Mesothelial cell of epicardium (in vitro differentiated cells): ENCODE data around the gene ISG15. TPM values are rescaled to one million over a fixed set of nuclear protein-coding genes. Genes with fewer than 3 reads are reported as not detected.

Source experiments
- DNase-seq, 2 experiments: peaks; one replicate each; pipeline ENCODE4 v3.0.0; 2021; ENCODE audit warnings: low spot score in 2 of 2; ENCODE audit not compliant: unreplicated experiment in 2 of 2
- H3K27ac Mint-ChIP-seq: 2 replicates; pipeline ENCODE4 v1.8.0; 2021; ENCODE audit warnings: mixed read lengths
- H3K27me3 Mint-ChIP-seq: 2 replicates; pipeline ENCODE4 v1.8.0; 2021; ENCODE audit warnings: low read depth, mixed read lengths
- H3K36me3 Mint-ChIP-seq: 2 replicates; pipeline ENCODE4 v1.8.0; 2021; ENCODE audit warnings: mixed read lengths
- H3K4me1 Mint-ChIP-seq: 2 replicates; pipeline ENCODE4 v1.8.0; 2021; ENCODE audit warnings: mixed read lengths
- H3K4me3 Mint-ChIP-seq: 2 replicates; pipeline ENCODE4 v1.8.0; 2021; ENCODE audit warnings: mild to moderate bottlenecking, moderate library complexity, mixed read lengths
- H3K9me3 Mint-ChIP-seq: 2 replicates; pipeline ENCODE4 v1.8.0; 2021; ENCODE audit warnings: mixed read lengths
- total RNA-seq: library from RNA; stranded (reverse); gene quantifications from 3 replicates; pipeline ENCODE4 v1.2.1, GENCODE V29; 2021
- TF ChIP-seq, protein P1 (sequence below): fragments of 200-600 bp; sonication (generic); IDR thresholded peaks from one replicate; pipeline ENCODE4 v1.5.0; 2021; ENCODE audit warnings: antibody characterized with exemption; ENCODE audit not compliant: unreplicated experiment

The ISG15 gene
- total RNA-seq, 1 donor from 2014 or later: 139 TPM

GRCh38 chr1:1043921-1044320, 30.6 kb downstream of the ISG15 start:
- Mint-ChIP-seq H3K36me3 (peaks cover 15% of the 10 kb centered on the region), H3K27me3 (peaks cover 9% of the 10 kb centered on the region), H3K4me3 (no peak overlapping the region), H3K9me3 (no peaks in the 10 kb centered on the region), H3K4me1 (peaks cover 9% of the 10 kb centered on the region), H3K27ac (no peak overlapping the region)
- DNase-seq: no peak
- TF ChIP-seq, protein P1, sequence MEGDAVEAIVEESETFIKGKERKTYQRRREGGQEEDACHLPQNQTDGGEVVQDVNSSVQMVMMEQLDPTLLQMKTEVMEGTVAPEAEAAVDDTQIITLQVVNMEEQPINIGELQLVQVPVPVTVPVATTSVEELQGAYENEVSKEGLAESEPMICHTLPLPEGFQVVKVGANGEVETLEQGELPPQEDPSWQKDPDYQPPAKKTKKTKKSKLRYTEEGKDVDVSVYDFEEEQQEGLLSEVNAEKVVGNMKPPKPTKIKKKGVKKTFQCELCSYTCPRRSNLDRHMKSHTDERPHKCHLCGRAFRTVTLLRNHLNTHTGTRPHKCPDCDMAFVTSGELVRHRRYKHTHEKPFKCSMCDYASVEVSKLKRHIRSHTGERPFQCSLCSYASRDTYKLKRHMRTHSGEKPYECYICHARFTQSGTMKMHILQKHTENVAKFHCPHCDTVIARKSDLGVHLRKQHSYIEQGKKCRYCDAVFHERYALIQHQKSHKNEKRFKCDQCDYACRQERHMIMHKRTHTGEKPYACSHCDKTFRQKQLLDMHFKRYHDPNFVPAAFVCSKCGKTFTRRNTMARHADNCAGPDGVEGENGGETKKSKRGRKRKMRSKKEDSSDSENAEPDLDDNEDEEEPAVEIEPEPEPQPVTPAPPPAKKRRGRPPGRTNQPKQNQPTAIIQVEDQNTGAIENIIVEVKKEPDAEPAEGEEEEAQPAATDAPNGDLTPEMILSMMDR: no peak

DNA sequence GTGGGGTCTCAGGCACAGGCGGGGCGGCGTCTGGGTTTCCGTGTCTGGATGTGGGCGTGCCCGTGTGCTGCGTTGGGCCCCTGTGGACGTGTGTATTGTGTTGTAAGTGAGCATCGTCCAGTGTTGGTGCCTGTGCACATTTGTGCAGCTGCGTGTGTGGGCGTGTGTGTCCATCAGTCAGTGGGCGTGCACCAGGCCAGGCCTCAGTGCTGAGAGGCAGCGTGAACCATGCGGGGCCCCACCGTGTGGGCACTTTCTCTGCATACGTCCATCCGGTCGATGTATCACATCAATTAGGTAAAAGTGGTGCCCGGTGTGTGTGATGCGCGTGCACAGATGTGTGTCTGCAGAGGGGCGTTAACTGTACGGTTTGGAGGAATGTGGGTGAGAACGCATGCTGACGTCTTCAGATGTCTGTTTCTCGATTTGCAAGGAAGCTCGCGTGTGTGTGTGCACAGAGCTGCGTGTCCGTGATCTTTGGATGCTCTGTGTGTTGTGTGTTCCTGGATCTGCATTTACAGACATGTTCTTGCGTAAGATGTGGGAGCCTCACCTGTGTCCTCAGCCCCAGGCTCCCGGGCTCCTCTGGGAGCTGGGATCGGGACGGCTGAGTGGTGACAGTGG, 31.3 kb downstream of the ISG15 start:
- TF ChIP-seq, protein P1: no peak
- Mint-ChIP-seq H3K27me3 (peaks cover 3% of the 10 kb centered on the region), H3K4me3 (no peak overlapping the region), H3K27ac (no peak overlapping the region), H3K4me1 (peaks cover 3% of the 10 kb centered on the region), H3K36me3 (peaks cover 15% of the 10 kb centered on the region), H3K9me3 (no peaks in the 10 kb centered on the region)
- DNase-seq: no peak

- H3K4me3 Mint-ChIP-seq: no peak overlapping the region
- H3K27ac Mint-ChIP-seq: no peak overlapping the region
- H3K27me3 Mint-ChIP-seq: no peaks in the 10 kb centered on the region
- H3K36me3 Mint-ChIP-seq: peaks cover 15% of the 10 kb centered on the region
- H3K9me3 Mint-ChIP-seq: no peaks in the 10 kb centered on the region
- TF ChIP-seq, protein P1: no peak
- no peak for DNase-seq
- no peaks in the 10 kb centered on the region for H3K4me1 Mint-ChIP-seq
Observed at GRCh38 chr1:1045129-1045528, 31.8 kb downstream of the ISG15 start.

GRCh38 chr1:1046243-1046642, 32.9 kb downstream of the ISG15 start:
- no peaks in the 10 kb centered on the region for H3K4me1 Mint-ChIP-seq
- peaks cover 17% of the 10 kb centered on the region for H3K36me3 Mint-ChIP-seq
- no peak overlapping the region for H3K27ac Mint-ChIP-seq
- H3K4me3 Mint-ChIP-seq: no peak overlapping the region
- no peaks in the 10 kb centered on the region for H3K27me3 Mint-ChIP-seq
- H3K9me3 Mint-ChIP-seq: no peaks in the 10 kb centered on the region
- TF ChIP-seq, protein P1: no peak
- DNase-seq: no peak

DNA sequence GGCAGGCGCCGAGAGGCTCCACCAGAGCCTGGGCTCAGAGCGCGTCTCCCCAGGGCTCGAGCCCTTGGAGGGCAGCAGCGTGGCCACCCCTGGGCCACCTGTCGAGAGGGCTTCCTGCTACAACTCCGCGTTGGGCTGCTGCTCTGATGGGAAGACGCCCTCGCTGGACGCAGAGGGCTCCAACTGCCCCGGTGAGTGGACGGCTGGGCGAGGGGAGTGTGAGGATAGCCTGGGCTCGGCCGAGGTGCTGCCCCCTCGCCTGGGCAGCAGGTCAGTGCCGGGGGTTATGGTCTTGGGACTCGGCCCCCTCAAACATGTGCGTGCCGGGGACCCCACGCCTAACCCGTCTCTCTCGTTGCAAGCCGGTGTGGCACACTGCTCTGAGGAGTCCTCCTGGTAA, 33.5 kb downstream of the ISG15 start:
- Mint-ChIP-seq H3K4me1 (no peaks in the 10 kb centered on the region), H3K27me3 (no peaks in the 10 kb centered on the region), H3K36me3 (peaks cover 17% of the 10 kb centered on the region), H3K27ac (no peak overlapping the region), H3K9me3 (no peaks in the 10 kb centered on the region), H3K4me3 (no peak overlapping the region)
- no peak for DNase-seq
- TF ChIP-seq, protein P1: no peak

DNA sequence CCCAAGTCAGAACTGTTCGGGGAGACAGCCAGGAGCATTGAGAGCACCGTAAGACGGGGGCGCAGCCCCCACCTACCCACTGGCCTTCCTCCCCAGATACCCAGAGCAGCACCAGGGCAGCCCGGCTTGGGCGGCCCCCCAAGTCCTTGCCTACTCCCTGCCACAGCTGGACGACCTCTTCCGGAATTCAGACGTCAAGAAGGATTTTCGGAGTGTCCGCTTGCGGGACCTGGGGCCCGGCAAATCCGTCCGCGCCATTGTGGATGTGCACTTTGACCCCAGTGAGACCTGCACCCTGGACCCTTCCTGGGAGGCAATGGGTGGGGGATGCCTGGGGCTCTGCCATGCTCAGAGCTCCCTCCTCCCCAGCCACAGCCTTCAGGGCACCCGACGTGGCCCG, 34.1 kb downstream of the ISG15 start:
- no peaks in the 10 kb centered on the region for H3K27me3 Mint-ChIP-seq
- no peaks in the 10 kb centered on the region for H3K9me3 Mint-ChIP-seq
- no peaks in the 10 kb centered on the region for H3K4me1 Mint-ChIP-seq
- TF ChIP-seq, protein P1: no peak
- H3K36me3 Mint-ChIP-seq: peaks cover 21% of the 10 kb centered on the region
- no peak for DNase-seq
- no peak overlapping the region for H3K4me3 Mint-ChIP-seq
- H3K27ac Mint-ChIP-seq: no peak overlapping the region
